ENCODE results near the gene PYY.

DNA sequence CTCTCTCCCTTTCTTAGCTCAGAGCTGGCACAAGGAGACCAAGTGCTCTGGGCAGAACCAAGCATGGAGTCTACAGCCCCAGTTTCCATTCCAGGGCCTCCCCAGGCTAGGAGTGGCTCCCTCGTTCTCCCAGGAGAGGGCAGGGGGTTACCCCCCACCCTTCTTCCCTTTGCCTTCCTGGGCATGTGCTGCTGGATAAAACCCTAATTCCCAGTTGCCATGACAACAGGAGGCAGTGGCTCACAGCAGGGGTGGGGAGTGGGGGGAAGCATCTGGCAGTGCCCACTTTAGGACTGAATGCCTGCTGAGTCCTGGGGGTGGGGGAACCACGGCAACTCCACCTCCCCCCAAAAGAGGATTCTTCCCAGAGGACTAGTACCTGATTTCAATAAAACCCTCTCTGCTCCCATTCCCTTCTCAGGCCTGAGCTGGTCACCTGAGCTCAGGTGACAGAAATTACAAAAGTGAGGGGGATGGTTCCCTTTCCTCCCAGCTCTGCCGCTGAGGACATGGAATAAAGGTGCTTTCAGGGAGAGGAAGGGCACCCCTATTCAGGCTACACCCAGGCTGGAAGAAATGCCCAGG is 48.2 kb downstream of the PYY start:
- no peak for TF ChIP-seq CTCF (IDR thresholded peaks at IDR 0.05)
- no peak for TF ChIP-seq POLR2A (IDR thresholded peaks at IDR 0.05)
